H9 (cell line): Measurements from ENCODE around the gene KLHDC10. TPM values are rescaled to one million over a fixed set of nuclear protein-coding genes. Genes with fewer than 3 reads are reported as not detected.

Experiments
- DNase-seq: peaks from one replicate; pipeline ENCODE4 v3.0.0-alpha.2; 2017
- H2AFZ ChIP-seq: one replicate; pipeline ENCODE4 v1.6.1; 2013; ENCODE audit warnings: mild to moderate bottlenecking, low read length, control low read depth, moderate library complexity
- H2AK5ac ChIP-seq: 2 replicates; pipeline ENCODE4 v1.6.1; 2013; ENCODE audit warnings: low read length, control low read depth, mixed read lengths; ENCODE audit not compliant: insufficient read length
- H2BK120ac ChIP-seq: one replicate; pipeline ENCODE4 v1.6.1; 2013; ENCODE audit warnings: low read depth, mild to moderate bottlenecking, low read length, control low read depth, inconsistent platforms; ENCODE audit not compliant: poor library complexity, severe bottlenecking
- H2BK12ac ChIP-seq: 2 replicates; pipeline ENCODE4 v1.6.1; 2013; ENCODE audit warnings: low read length, control low read depth, mixed read lengths, low read depth; ENCODE audit not compliant: insufficient read length
- H2BK15ac ChIP-seq: 2 replicates; pipeline ENCODE4 v1.6.1; 2013; ENCODE audit warnings: low read depth, low read length, control low read depth
- H2BK20ac ChIP-seq: one replicate; pipeline ENCODE4 v1.6.1; 2013; ENCODE audit warnings: low read depth, mild to moderate bottlenecking, low read length, control low read depth, inconsistent platforms; ENCODE audit not compliant: poor library complexity, severe bottlenecking
- H2BK5ac ChIP-seq: 2 replicates; pipeline ENCODE4 v1.6.1; 2013; ENCODE audit warnings: low read length, control low read depth, mixed read lengths; ENCODE audit not compliant: insufficient read length
- H3K14ac ChIP-seq: 2 replicates; pipeline ENCODE4 v1.6.1; 2013; ENCODE audit warnings: low read length, control low read depth; ENCODE audit not compliant: insufficient read depth
- H3K18ac ChIP-seq: 2 replicates; pipeline ENCODE4 v1.6.1; 2013; ENCODE audit warnings: low read depth, mild to moderate bottlenecking, mixed read lengths, low read length, control low read depth; ENCODE audit not compliant: insufficient read length
- H3K23ac ChIP-seq: 2 replicates; pipeline ENCODE4 v1.6.1; 2013; ENCODE audit warnings: low read length, control low read depth, mixed read lengths, low read depth; ENCODE audit not compliant: insufficient read length
- H3K23me2 ChIP-seq: 2 replicates; pipeline ENCODE4 v1.6.1; 2013; ENCODE audit warnings: low read depth, mild to moderate bottlenecking, mixed read lengths, low read length, control low read depth; ENCODE audit not compliant: insufficient read length, poor library complexity, severe bottlenecking
- H3K27ac ChIP-seq: 2 replicates; pipeline ENCODE4 v1.5.1; 2013; ENCODE audit warnings: low read length, control low read depth, mixed read lengths, low read depth; ENCODE audit not compliant: insufficient read length
- H3K27me3 ChIP-seq: 2 replicates; pipeline ENCODE4 v1.6.1; 2013; ENCODE audit warnings: low read length, control low read depth, inconsistent platforms; ENCODE audit not compliant: insufficient read depth
- H3K4ac ChIP-seq: 2 replicates; pipeline ENCODE4 v1.6.1; 2013; ENCODE audit warnings: low read depth, mild to moderate bottlenecking, control low read depth, inconsistent platforms, low read length, moderate library complexity
- H3K4me1 ChIP-seq: 2 replicates; pipeline ENCODE4 v1.6.1; 2013; ENCODE audit warnings: low read length, control low read depth, inconsistent platforms; ENCODE audit not compliant: insufficient read depth
- H3K4me2 ChIP-seq: 2 replicates; pipeline ENCODE4 v1.6.1; 2013; ENCODE audit warnings: low read length, control low read depth, mixed read lengths; ENCODE audit not compliant: insufficient read length, insufficient read depth
- H3K56ac ChIP-seq: 2 replicates; pipeline ENCODE4 v1.6.1; 2013; ENCODE audit warnings: low read depth, mild to moderate bottlenecking, mixed read lengths, low read length, control low read depth; ENCODE audit not compliant: insufficient read length
- H3K79me1 ChIP-seq: 2 replicates; pipeline ENCODE4 v1.6.1; 2013; ENCODE audit warnings: low read depth, mild to moderate bottlenecking, moderate library complexity, low read length, control low read depth, inconsistent platforms; ENCODE audit not compliant: insufficient read depth, poor library complexity, severe bottlenecking
- H3K79me2 ChIP-seq: 2 replicates; pipeline ENCODE4 v1.6.1; 2013; ENCODE audit warnings: low read length, control low read depth, inconsistent platforms; ENCODE audit not compliant: insufficient read depth
- H3K9ac ChIP-seq: 2 replicates; pipeline ENCODE4 v1.6.1; 2013; ENCODE audit warnings: low read length, control low read depth, mixed read lengths; ENCODE audit not compliant: insufficient read length; ENCODE audit errors: extremely low read depth
- H3K9me3 ChIP-seq: one replicate; pipeline ENCODE4 v1.6.1; 2013; ENCODE audit warnings: low read depth, low read length, inconsistent platforms; ENCODE audit not compliant: control insufficient read depth
- H3T11ph ChIP-seq: one replicate; pipeline ENCODE4 v1.6.1; 2013; ENCODE audit warnings: mild to moderate bottlenecking, low read length, control low read depth, inconsistent platforms
- H4K20me1 ChIP-seq: one replicate; pipeline ENCODE4 v1.6.1; 2013; ENCODE audit not compliant: control insufficient read depth, insufficient read length, insufficient read depth
- H4K5ac ChIP-seq: 2 replicates; pipeline ENCODE4 v1.6.1; 2013; ENCODE audit warnings: low read depth, mild to moderate bottlenecking, mixed read lengths, low read length, control low read depth; ENCODE audit not compliant: insufficient read length
- H4K8ac ChIP-seq: replicated peaks from 2 replicates; pipeline ENCODE4 v1.6.1; 2013; ENCODE audit warnings: low read length, control low read depth, mixed read lengths, low read depth; ENCODE audit not compliant: insufficient read length
- H4K91ac ChIP-seq: 2 replicates; pipeline ENCODE4 v1.6.1; 2013; ENCODE audit warnings: low read depth, mild to moderate bottlenecking, moderate library complexity, mixed read lengths, low read length, control low read depth; ENCODE audit not compliant: insufficient read length
- H3K27ac Mint-ChIP-seq, 3 experiments: 2 replicates in 2 of 3; 3 replicates in 1 of 3; pipeline ENCODE4 v1.8.0; 2020 to 2021; ENCODE audit warnings: mixed read lengths in 3 of 3, mild to moderate bottlenecking in 1 of 3, moderate library complexity in 1 of 3
- H3K27me3 Mint-ChIP-seq: 2 replicates; pipeline ENCODE4 v1.8.0; 2021; ENCODE audit warnings: low read depth, mild to moderate bottlenecking, moderate library complexity, mixed read lengths
- H3K36me3 Mint-ChIP-seq, 3 experiments: 2 replicates in 2 of 3; 3 replicates in 1 of 3; pipeline ENCODE4 v1.8.0; 2020 to 2021; ENCODE audit warnings: low read depth in 3 of 3, mixed read lengths in 3 of 3; ENCODE audit not compliant: insufficient read depth in 1 of 3
- H3K4me1 Mint-ChIP-seq, 2 experiments: 2 replicates each; pipeline ENCODE4 v1.8.0; 2020; ENCODE audit warnings: mixed read lengths in 2 of 2
- H3K4me3 Mint-ChIP-seq, 2 experiments: 2 replicates in 1 of 2; 3 replicates in 1 of 2; pipeline ENCODE4 v1.8.0; 2020 to 2021; ENCODE audit warnings: mild to moderate bottlenecking in 2 of 2, mixed read lengths in 2 of 2, moderate library complexity in 1 of 2
- H3K9me3 Mint-ChIP-seq, 2 experiments: 2 replicates in 1 of 2; 3 replicates in 1 of 2; pipeline ENCODE4 v1.8.0; 2020; ENCODE audit warnings: mild to moderate bottlenecking in 2 of 2, mixed read lengths in 2 of 2, moderate library complexity in 1 of 2
- CTCF ChIP-seq: fragments of 200-600 bp; sonication (generic); conservative IDR thresholded peaks from 3 replicates; pipeline ENCODE4 v1.8.0; 2021; ENCODE audit warnings: antibody characterized with exemption, mild to moderate bottlenecking
- WGBS: extraction: QIAGEN DNeasy Blood & Tissue Kit; methylation state at CpG from one replicate; pipeline ENCODE4 v1.1.7; 2013; ENCODE audit warnings: missing lambda C conversion rate, low lambda C conversion rate, mixed read lengths; ENCODE audit not compliant: insufficient read length; ENCODE audit errors: extremely low coverage; 5-methylcytosine and 5-hydroxymethylcytosine counted together
- total RNA-seq: library from RNA; stranded (reverse); gene quantifications from 2 replicates; pipeline ENCODE4 v1.2.1, GENCODE V29; 2021

Gene KLHDC10
- total RNA-seq, 1 experiment from 2014 or later, result 17.3 TPM

- H4K5ac ChIP-seq, result no peak overlapping the region
- no peak for DNase-seq
- H2AK5ac ChIP-seq, result no peak overlapping the region
- H3K9ac ChIP-seq, result no peak overlapping the region
- no peak overlapping the region for H2BK120ac ChIP-seq
- H3K79me2 ChIP-seq, result no peaks in the 10 kb centered on the region
- H3K9me3 ChIP-seq, result no peaks in the 10 kb centered on the region
- no peaks in the 10 kb centered on the region for H3K27me3 ChIP-seq
- H3K23me2 ChIP-seq, result no peaks in the 10 kb centered on the region
- H2BK15ac ChIP-seq, result no peak overlapping the region
- no peaks in the 10 kb centered on the region for H3K4me1 Mint-ChIP-seq
- H3K27ac Mint-ChIP-seq, result peak overlapping the region in 1 of 3 experiments; percentile 8; a peak in 1 of 7 replicates
- no peaks in the 10 kb centered on the region; the same call in 1 of the 2 replicates for H3K4me1 ChIP-seq
- no peak overlapping the region for H2AFZ ChIP-seq
- H3K4me3 Mint-ChIP-seq, result no peak overlapping the region
- H3K27me3 Mint-ChIP-seq, result no peaks in the 10 kb centered on the region
- no peak overlapping the region for H4K8ac ChIP-seq
- no peak overlapping the region for H3K4ac ChIP-seq
- no peaks in the 10 kb centered on the region; a peak in 1 of 5 replicates for H3K9me3 Mint-ChIP-seq
- TF ChIP-seq CTCF, result no peak
- H3K23ac ChIP-seq, result no peak overlapping the region
- no peak overlapping the region for H3K18ac ChIP-seq
- no peak overlapping the region for H3K56ac ChIP-seq
- WGBS, result no CpG with 5 or more reads among the region's 2 CpGs
- H2BK20ac ChIP-seq, result no peak overlapping the region
- H3K14ac ChIP-seq, result no peak overlapping the region
- no peak overlapping the region for H4K91ac ChIP-seq
- peaks cover 3 to 13% (median 8%) of the 10 kb centered on the region in 3 experiments; a peak in 4 of 7 replicates for H3K36me3 Mint-ChIP-seq
- H3T11ph ChIP-seq, result no peak overlapping the region
- H2BK12ac ChIP-seq, result no peak overlapping the region
- no peak overlapping the region for H3K27ac ChIP-seq
- no peaks in the 10 kb centered on the region for H3K79me1 ChIP-seq
- H3K4me2 ChIP-seq, result no peak overlapping the region
- no peaks in the 10 kb centered on the region for H4K20me1 ChIP-seq
- H2BK5ac ChIP-seq, result no peak overlapping the region
Observed at GRCh38 chr7:130114776-130115175, 44.4 kb downstream of the KLHDC10 start.
